ENCODE measurements around the gene RAE1. TPM values are rescaled to one million over a fixed set of nuclear protein-coding genes. Genes with fewer than 3 reads are reported as not detected.

The RAE1 gene
- total and polyA plus RNA-seq, 8 donors: 16.4 to 55.5 (median 49.5) TPM

DNA sequence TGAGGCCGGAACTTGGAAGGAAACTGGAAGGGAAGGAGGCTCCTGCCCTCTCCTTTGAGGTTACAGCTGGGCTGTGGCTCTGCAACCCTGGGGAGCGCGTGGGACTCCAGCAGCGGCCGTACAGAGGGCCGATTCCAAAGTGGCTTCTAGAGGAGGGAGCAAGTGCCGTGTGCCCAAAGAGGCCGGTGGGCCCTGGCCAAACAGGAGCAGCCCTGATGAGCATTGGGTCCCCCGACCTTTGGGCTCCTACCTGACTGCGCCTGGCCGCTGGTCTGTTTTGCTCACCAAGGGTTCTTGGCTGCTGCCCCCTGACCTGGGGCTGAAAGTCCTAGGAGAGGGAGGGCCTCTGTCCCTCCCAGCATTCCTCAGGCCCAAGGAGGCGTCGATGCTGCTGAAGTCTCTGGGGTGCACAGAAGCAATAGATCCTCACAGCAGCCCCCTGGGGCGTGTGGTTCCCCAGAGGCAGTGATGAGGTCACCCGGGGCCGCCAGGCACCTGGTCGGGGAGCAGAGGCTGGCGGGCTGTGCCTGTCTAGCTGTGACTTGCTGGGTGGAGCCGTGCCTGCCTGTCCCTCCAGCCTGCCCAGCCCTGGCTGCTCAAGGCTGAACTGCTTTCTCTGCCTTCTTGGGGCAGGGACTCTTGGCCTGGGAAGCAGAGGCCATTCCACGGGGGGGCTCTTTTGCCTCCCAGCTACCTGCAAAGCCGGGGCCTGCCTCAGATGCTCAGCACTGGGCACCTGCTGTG is 49.9 kb downstream of the RAE1 start:
- ATAC-seq (no peak), DNase-seq (peak in 1 of 4 donors; percentile 65)
- peaks cover 4 to 67% of the 10 kb centered on the region in 2 donors for H3K4me1 ChIP-seq
- no peaks in the 10 kb centered on the region for H3K27me3 ChIP-seq
- intact Hi-C loops (cut with DNase I): no loop called here
- peaks cover 0 to 81% of the 10 kb centered on the region in 2 donors for H3K36me3 ChIP-seq
- no peak overlapping the region for H3K4me3 ChIP-seq
- no peaks in the 10 kb centered on the region for H3K9me3 ChIP-seq
- no peak overlapping the region for H3K27ac ChIP-seq
- TF ChIP-seq, protein P1, sequence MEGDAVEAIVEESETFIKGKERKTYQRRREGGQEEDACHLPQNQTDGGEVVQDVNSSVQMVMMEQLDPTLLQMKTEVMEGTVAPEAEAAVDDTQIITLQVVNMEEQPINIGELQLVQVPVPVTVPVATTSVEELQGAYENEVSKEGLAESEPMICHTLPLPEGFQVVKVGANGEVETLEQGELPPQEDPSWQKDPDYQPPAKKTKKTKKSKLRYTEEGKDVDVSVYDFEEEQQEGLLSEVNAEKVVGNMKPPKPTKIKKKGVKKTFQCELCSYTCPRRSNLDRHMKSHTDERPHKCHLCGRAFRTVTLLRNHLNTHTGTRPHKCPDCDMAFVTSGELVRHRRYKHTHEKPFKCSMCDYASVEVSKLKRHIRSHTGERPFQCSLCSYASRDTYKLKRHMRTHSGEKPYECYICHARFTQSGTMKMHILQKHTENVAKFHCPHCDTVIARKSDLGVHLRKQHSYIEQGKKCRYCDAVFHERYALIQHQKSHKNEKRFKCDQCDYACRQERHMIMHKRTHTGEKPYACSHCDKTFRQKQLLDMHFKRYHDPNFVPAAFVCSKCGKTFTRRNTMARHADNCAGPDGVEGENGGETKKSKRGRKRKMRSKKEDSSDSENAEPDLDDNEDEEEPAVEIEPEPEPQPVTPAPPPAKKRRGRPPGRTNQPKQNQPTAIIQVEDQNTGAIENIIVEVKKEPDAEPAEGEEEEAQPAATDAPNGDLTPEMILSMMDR (IDR thresholded peaks at IDR 0.05): no peak

DNA sequence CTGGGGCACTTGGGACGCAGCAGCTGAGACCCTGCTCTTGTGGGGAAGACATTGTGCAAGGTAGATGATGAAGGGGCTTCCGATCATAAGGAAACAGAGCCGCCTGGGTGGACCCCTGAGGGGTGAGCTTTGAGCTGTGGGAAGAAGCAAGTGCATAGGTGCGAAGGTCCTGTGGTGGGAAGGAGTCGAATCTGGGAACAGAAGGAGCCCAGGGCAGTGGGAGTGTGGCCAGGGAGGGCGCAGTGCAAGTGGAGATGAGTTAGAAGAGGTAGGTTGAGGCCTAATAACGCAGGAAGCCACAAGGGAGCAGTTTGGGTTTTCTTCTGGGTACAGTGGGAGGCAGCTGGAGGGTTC is 50.5 kb downstream of the RAE1 start:
- no peaks in the 10 kb centered on the region for H3K27me3 ChIP-seq
- peaks cover 4 to 62% of the 10 kb centered on the region in 2 donors for H3K4me1 ChIP-seq
- DNase-seq (peak in 1 of 4 donors; percentile 36), ATAC-seq (no peak)
- H3K36me3 ChIP-seq: peaks cover 0 to 81% of the 10 kb centered on the region in 2 donors
- no peak overlapping the region for H3K4me3 ChIP-seq
- TF ChIP-seq, protein P1 (IDR thresholded peaks at IDR 0.05): no peak
- intact Hi-C loops (cut with DNase I): no loop called here
- no peak overlapping the region for H3K27ac ChIP-seq
- no peaks in the 10 kb centered on the region for H3K9me3 ChIP-seq

DNA sequence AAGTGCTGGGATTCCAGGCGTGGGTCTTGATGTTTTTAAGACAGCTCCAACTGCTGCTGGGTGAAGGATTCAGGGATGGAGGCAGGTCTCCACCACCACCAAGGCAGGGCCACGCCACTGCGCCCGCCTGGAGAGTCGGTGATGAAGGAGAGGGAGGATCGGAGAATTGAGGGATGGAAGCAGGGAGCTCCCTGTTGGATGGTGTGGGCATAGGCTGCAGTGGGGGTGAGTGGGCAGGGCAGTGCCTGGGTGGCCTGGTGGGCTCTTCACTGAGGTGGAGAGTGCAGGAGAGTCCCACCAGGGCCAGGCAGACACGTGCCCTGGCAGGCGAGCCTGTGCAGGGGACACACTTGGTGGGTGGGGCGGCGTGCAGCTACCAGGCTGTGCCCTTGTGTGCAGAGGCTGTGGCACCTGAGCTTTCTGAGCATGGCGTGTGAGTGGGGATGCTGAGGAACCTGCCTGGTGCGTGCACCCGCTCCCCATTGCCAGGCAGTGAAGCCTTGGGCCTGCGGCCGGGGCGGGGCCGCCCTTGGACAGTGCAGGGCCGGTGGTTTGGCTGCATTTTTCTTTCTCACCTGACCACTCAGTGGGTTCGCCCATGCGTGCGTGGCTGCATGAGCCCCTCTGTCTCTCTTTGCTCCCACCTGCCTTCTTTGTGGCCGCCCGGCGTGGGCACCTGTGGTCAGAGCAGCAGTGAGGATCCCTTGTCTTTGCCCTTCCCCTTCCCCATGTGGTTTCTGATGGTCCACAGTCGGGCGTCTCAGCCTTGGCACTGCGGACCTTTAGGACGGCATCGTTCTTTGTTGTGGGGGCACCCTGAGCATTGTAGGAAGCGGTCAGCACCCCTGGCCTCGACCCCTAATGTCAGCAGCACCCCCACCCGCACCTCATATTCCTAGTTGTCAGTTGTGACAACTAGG is 51.4 kb downstream of the RAE1 start:
- no peaks in the 10 kb centered on the region for H3K9me3 ChIP-seq
- ATAC-seq (no peak), DNase-seq (peak in 1 of 4 donors; percentile 58)
- H3K36me3 ChIP-seq: peaks cover 0 to 81% of the 10 kb centered on the region in 2 donors
- no peaks in the 10 kb centered on the region for H3K27me3 ChIP-seq
- intact Hi-C loops (cut with DNase I): no loop called here
- peaks cover 4 to 52% of the 10 kb centered on the region in 2 donors for H3K4me1 ChIP-seq
- H3K4me3 ChIP-seq: no peak overlapping the region
- TF ChIP-seq, protein P1 (IDR thresholded peaks at IDR 0.05): no peak
- peak overlapping the region in 1 of 2 donors; percentile 54 for H3K27ac ChIP-seq

DNA sequence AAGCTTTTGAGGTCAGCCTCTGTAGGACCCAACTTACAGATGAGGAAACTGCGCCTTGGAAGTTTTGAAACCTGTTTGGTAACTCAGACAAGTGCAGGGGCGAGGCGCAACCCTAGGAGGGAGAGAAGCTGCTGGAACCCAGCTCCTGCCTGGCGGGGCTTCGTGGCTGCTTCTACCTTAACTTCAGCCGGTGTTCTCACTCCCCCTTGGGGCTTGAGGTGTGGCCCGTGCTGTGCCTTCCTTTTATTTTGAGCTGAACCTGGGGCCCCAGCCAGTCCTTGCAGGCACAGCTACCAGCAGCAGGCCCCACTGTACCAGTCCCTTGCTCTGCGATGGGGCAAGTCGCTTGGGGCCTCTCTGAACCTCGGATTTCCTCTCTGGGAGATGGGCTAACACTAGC is 52.2 kb downstream of the RAE1 start:
- no peak for ATAC-seq
- DNase-seq: peak in 1 of 4 donors; percentile 57
- H3K4me1 ChIP-seq: peaks cover 4 to 45% of the 10 kb centered on the region in 2 donors
- no peak overlapping the region for H3K4me3 ChIP-seq
- intact Hi-C loops (cut with DNase I): no loop called here
- TF ChIP-seq, protein P1 (IDR thresholded peaks at IDR 0.05): no peak
- H3K36me3 ChIP-seq: peaks cover 0 to 86% of the 10 kb centered on the region in 2 donors
- peak overlapping the region in 1 of 2 donors; percentile 54 for H3K27ac ChIP-seq
- no peaks in the 10 kb centered on the region for H3K27me3 ChIP-seq
- no peaks in the 10 kb centered on the region for H3K9me3 ChIP-seq

DNA sequence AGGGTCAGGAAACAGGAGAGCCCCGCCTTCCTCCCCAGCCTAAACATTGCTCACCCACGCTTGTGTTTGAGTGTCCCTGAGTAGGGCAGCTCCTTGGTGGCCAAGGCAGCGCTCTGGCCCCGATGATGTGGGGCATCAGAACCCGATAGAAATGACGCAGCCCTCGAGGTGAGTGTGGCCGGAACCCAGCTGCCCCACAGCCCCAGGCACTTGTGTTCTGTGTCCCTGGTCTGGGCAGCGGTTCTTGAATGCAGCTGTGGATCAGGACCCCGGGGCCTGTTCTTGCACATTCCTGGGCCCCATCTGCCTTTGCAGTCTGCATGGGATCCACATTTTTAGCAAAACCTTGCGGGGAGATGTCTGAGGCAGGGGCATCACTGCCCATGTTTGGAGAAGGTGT is 53.0 kb downstream of the RAE1 start:
- ATAC-seq (no peak), DNase-seq (peak in 1 of 4 donors; percentile 29)
- Histone ChIP-seq H3K27me3 (no peaks in the 10 kb centered on the region), H3K4me3 (no peak overlapping the region), H3K4me1 (peaks cover under 1 to 37% of the 10 kb centered on the region in 2 donors), H3K27ac (no peak overlapping the region), H3K36me3 (peaks cover 0 to 94% of the 10 kb centered on the region in 2 donors), H3K9me3 (no peaks in the 10 kb centered on the region)
- TF ChIP-seq, protein P1 (IDR thresholded peaks at IDR 0.05): no peak
- intact Hi-C loops (cut with DNase I): no loop called here

Measured in left lung (tissue), 10 donors.